ENCODE results near the gene HPDL. TPM values are rescaled to one million over a fixed set of nuclear protein-coding genes. Genes with fewer than 3 reads are reported as not detected.

HPDL gene
- total RNA-seq, 1 donor from 2014 or later = 2.4 TPM

DNA sequence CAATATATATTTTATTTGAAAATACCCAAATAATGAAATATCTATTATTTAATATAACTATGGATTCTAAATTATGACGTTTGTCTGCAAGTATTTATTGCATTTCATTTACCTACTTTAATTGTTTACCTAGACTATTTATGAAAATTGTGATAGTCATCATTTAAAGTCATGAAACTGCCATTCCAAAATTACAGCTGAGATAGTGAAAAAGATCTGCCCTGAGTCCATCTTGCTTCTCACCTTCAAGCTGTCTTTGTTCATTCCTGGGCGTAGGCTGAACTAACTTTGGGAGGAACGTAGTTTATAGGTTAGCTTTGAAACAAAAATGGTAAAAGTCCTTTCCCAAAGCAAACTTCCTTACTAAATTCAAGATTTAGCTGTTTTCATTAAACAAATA lies 12.4 kb upstream of the HPDL start:
- Mint-ChIP-seq H3K9me3 (ENCODE audit: low read depth) (no peaks in the 10 kb centered on the region), H3K4me3 (ENCODE audit: low read depth) (no peak overlapping the region), H3K27ac (no peak overlapping the region), H3K36me3 (ENCODE audit: insufficient read depth) (no peaks in the 10 kb centered on the region), H3K4me1 (ENCODE audit: low read depth) (no peaks in the 10 kb centered on the region), H3K27me3 (no peaks in the 10 kb centered on the region)
- no peak for DNase-seq (ENCODE audit: low spot score, unreplicated experiment)
- TF ChIP-seq, protein P1, sequence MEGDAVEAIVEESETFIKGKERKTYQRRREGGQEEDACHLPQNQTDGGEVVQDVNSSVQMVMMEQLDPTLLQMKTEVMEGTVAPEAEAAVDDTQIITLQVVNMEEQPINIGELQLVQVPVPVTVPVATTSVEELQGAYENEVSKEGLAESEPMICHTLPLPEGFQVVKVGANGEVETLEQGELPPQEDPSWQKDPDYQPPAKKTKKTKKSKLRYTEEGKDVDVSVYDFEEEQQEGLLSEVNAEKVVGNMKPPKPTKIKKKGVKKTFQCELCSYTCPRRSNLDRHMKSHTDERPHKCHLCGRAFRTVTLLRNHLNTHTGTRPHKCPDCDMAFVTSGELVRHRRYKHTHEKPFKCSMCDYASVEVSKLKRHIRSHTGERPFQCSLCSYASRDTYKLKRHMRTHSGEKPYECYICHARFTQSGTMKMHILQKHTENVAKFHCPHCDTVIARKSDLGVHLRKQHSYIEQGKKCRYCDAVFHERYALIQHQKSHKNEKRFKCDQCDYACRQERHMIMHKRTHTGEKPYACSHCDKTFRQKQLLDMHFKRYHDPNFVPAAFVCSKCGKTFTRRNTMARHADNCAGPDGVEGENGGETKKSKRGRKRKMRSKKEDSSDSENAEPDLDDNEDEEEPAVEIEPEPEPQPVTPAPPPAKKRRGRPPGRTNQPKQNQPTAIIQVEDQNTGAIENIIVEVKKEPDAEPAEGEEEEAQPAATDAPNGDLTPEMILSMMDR (IDR thresholded peaks at IDR 0.05; ENCODE audit: unreplicated experiment) = no peak

DNA sequence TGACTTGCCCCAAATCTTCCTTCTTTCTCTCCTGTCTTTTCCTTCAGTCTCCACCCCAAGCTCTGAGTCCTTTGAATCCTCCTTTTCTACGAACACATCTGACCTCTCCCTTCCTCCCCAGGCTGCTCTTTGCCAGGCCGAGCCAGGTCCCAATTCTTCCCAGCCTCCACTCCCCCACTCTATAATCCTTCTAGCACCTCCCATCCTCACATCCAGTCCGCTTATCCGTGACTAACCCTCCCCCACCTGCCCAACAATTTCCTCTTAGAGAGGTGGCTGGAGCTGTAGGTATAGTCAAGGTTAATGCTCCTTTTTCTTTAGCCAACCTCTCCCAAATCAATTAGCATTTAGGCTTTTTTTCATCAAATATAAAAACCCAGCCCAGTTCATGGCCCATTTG lies 9.5 kb upstream of the HPDL start:
- Mint-ChIP-seq H3K27ac (no peak overlapping the region), H3K36me3 (ENCODE audit: insufficient read depth) (no peaks in the 10 kb centered on the region), H3K9me3 (ENCODE audit: low read depth) (no peaks in the 10 kb centered on the region), H3K27me3 (peaks cover 8% of the 10 kb centered on the region), H3K4me1 (ENCODE audit: low read depth) (peaks cover 4% of the 10 kb centered on the region), H3K4me3 (ENCODE audit: low read depth) (no peak overlapping the region)
- no peak for DNase-seq (ENCODE audit: low spot score, unreplicated experiment)
- TF ChIP-seq, protein P1 (IDR thresholded peaks at IDR 0.05; ENCODE audit: unreplicated experiment) = no peak

DNA sequence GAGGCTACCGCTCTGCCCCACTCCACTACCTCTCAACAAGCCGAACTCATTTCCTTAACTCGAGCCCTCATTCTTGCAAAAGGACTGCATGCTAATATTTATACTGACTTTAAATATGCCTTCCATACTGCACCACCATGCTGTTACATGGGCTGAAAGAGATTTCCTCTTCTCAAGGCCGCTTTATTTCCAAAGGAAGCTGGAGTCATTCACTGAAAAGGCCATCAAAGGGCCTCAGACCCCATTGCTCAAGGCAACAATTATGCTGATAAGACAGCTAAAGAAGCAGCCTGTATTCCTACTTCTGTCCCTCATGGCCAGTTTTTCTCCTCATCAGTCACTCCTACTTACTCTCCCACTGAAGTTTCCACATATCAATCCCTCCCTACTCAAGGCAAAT lies 6.9 kb upstream of the HPDL start:
- no peak overlapping the region for H3K4me3 Mint-ChIP-seq (ENCODE audit: low read depth)
- peaks cover 4% of the 10 kb centered on the region for H3K4me1 Mint-ChIP-seq (ENCODE audit: low read depth)
- no peaks in the 10 kb centered on the region for H3K36me3 Mint-ChIP-seq (ENCODE audit: insufficient read depth)
- DNase-seq (ENCODE audit: low spot score, unreplicated experiment) = no peak
- no peak overlapping the region for H3K27ac Mint-ChIP-seq
- H3K27me3 Mint-ChIP-seq = peaks cover 8% of the 10 kb centered on the region
- TF ChIP-seq, protein P1 (IDR thresholded peaks at IDR 0.05; ENCODE audit: unreplicated experiment) = no peak
- no peaks in the 10 kb centered on the region for H3K9me3 Mint-ChIP-seq (ENCODE audit: low read depth)

DNA sequence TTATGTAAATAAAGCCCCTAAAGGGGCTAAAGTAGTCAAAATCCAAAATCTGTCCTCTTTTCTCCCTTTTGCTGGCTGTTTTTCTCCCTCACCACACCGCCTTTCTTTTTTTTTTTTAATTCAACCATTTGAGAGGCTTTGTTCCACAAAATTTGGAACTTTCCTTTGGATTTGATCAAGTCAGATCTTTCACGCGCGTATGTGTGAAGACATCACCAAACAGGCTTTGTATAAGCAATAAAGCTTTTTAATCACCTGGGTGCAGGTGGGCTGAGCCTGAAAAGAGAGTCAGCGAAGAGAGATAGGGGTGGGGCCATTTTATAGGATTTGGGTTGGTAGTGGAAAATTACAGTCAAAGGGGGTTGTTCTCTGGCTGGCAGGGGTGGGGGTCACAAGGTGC lies 5.3 kb upstream of the HPDL start:
- Mint-ChIP-seq H3K9me3 (ENCODE audit: low read depth) (no peaks in the 10 kb centered on the region), H3K27me3 (peaks cover 11% of the 10 kb centered on the region), H3K27ac (no peak overlapping the region), H3K4me1 (ENCODE audit: low read depth) (peaks cover 5% of the 10 kb centered on the region), H3K4me3 (ENCODE audit: low read depth) (no peak overlapping the region), H3K36me3 (ENCODE audit: insufficient read depth) (no peaks in the 10 kb centered on the region)
- no peak for DNase-seq (ENCODE audit: low spot score, unreplicated experiment)
- TF ChIP-seq, protein P1 (IDR thresholded peaks at IDR 0.05; ENCODE audit: unreplicated experiment) = no peak

DNA sequence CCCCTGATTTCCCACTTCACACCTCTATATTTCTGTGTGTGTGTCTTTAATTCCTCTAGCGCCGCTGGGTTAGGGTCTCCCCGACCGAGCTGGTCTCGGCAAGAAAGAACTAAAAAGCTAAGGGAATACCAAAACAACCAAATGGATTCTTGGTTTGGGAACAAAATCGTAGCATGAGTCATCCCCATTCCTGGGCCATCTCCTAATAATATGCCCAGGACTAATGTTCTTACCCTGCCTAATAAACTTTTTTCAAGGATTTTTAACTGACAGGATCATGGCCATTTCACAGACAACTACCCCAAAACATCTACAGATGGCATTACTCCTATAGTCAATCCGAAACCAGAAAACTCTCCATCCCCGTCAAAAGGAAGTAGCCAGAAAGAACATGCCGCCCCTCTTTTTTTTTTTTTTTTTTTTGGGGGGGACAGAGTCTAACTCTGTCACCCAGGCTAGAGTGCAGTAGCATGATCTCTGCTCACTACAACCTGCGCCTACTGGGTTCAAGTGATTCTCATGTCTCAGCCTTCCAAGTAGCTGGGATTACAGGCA lies 4.1 kb upstream of the HPDL start:
- no peaks in the 10 kb centered on the region for H3K9me3 Mint-ChIP-seq (ENCODE audit: low read depth)
- no peak overlapping the region for H3K27ac Mint-ChIP-seq
- no peak for DNase-seq (ENCODE audit: low spot score, unreplicated experiment)
- no peak overlapping the region for H3K4me3 Mint-ChIP-seq (ENCODE audit: low read depth)
- H3K27me3 Mint-ChIP-seq = peaks cover 12% of the 10 kb centered on the region
- no peaks in the 10 kb centered on the region for H3K36me3 Mint-ChIP-seq (ENCODE audit: insufficient read depth)
- TF ChIP-seq, protein P1 (IDR thresholded peaks at IDR 0.05; ENCODE audit: unreplicated experiment) = no peak
- H3K4me1 Mint-ChIP-seq (ENCODE audit: low read depth) = peaks cover 6% of the 10 kb centered on the region
